CD8-positive, alpha-beta memory T cell (primary cell): ENCODE results near the gene PLA2R1. TPM values are rescaled to one million over a fixed set of nuclear protein-coding genes. Genes with fewer than 3 reads are reported as not detected.

Experiments used
- CTCF ChIA-PET: fragments of 350-600 bp; sonication (Branson Sonifier 250); formaldehyde crosslinking; loops from one replicate; lab custom pipeline; 2021; ENCODE audit warnings: antibody characterized with exemption; lab: Charles Lee
- POLR2A ChIA-PET: fragments of 350-600 bp; sonication (Branson Sonifier 250); formaldehyde crosslinking; loops from one replicate; lab custom pipeline; 2021; ENCODE audit warnings: antibody characterized with exemption; lab: Charles Lee
- DNase-seq, 5 donors: peaks; one replicate each; pipeline versions ENCODE4 v3.0.0 to v3.0.0-alpha.2; 2020 to 2022; ENCODE audit warnings: mixed read lengths in 1 of 5
- H3K27ac ChIP-seq: one replicate; pipeline ENCODE4 v1.7.0; 2013; ENCODE audit warnings: low read depth, mild to moderate bottlenecking, low read length, moderate library complexity
- H3K27me3 ChIP-seq: 2 replicates; pipeline ENCODE4 v1.7.0; 2013; ENCODE audit warnings: low read length, mild to moderate bottlenecking; ENCODE audit not compliant: insufficient read depth, poor library complexity, severe bottlenecking
- H3K36me3 ChIP-seq: 2 replicates; pipeline ENCODE4 v1.7.0; 2013; ENCODE audit warnings: mild to moderate bottlenecking, low read length, moderate library complexity; ENCODE audit not compliant: insufficient read depth
- H3K4me1 ChIP-seq: 2 replicates; pipeline ENCODE4 v1.7.0; 2013; ENCODE audit warnings: mild to moderate bottlenecking, low read length, moderate library complexity; ENCODE audit not compliant: insufficient read depth
- H3K4me3 ChIP-seq: 2 replicates; pipeline ENCODE4 v1.7.0; 2013; ENCODE audit warnings: mild to moderate bottlenecking, low read length
- H3K9me3 ChIP-seq: 2 replicates; pipeline ENCODE4 v1.7.0; 2013; ENCODE audit warnings: mild to moderate bottlenecking, low read length
- H3K27ac Mint-ChIP-seq, 8 donors: one replicate each; pipeline ENCODE4 v1.8.0; 2020 to 2021; ENCODE audit warnings: mixed read lengths in 8 of 8, mild to moderate bottlenecking in 6 of 8, inconsistent platforms in 3 of 8, moderate library complexity in 3 of 8
- H3K27me3 Mint-ChIP-seq, 2 donors: one replicate each; pipeline ENCODE4 v1.8.0; 2020 to 2021; ENCODE audit warnings: mixed read lengths in 2 of 2, mild to moderate bottlenecking in 1 of 2, moderate library complexity in 1 of 2
- H3K36me3 Mint-ChIP-seq, 3 donors: one replicate each; pipeline ENCODE4 v1.8.0; 2020 to 2021; ENCODE audit warnings: mixed read lengths in 3 of 3, inconsistent platforms in 1 of 3, mild to moderate bottlenecking in 1 of 3
- H3K4me1 Mint-ChIP-seq, 3 donors: one replicate each; pipeline ENCODE4 v1.8.0; 2020 to 2021; ENCODE audit warnings: mixed read lengths in 3 of 3, inconsistent platforms in 1 of 3, mild to moderate bottlenecking in 1 of 3
- H3K4me3 Mint-ChIP-seq, 7 donors: one replicate each; pipeline ENCODE4 v1.8.0; 2020 to 2021; ENCODE audit warnings: mixed read lengths in 7 of 7, mild to moderate bottlenecking in 6 of 7, moderate library complexity in 4 of 7, inconsistent platforms in 2 of 7
- H3K9me3 Mint-ChIP-seq, 5 donors: one replicate each; pipeline ENCODE4 v1.8.0; 2020 to 2022; ENCODE audit warnings: mixed read lengths in 5 of 5, mild to moderate bottlenecking in 3 of 5, moderate library complexity in 2 of 5, inconsistent platforms in 1 of 5
- polyA plus RNA-seq: library from polyadenylated mRNA; unstranded; fragments of 300-500 nt; fragmentation: Illumina TruSeq; gene quantifications from one replicate; pipeline ENCODE4 v1.2.3, GENCODE V29; 2021
- total RNA-seq, 2 experiments: library from RNA; stranded (reverse); gene quantifications; one replicate each; pipeline ENCODE4 v1.2.3, GENCODE V29; 2021

Gene PLA2R1
- total and polyA plus RNA-seq, 3 experiments from 2014 or later, result not detected

DNA sequence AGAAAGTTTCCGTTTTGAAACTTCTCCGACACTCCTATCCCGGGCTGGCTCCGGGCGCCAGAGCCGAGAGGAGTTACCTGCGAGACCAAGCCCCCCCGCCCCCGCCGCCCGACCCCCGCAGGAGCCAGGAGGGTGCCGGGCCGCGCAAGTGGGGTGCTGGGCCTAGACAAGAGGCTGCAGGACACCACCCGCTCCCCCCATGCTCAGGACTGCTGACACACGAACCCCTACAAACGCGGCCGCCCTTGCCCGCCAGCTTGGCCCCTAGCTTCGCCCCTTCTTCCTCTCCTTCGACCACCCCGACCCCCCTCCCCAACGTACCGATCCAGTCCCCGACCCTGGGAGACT is 497 bp downstream of the PLA2R1 start:
- no peak overlapping the region for H3K27ac ChIP-seq
- POLR2A ChIA-PET, result no interaction called here
- Mint-ChIP-seq H3K36me3 (peaks cover 0 to 1% (median 0%) of the 10 kb centered on the region in 3 donors), H3K9me3 (peaks cover 0 to 2% (median 0%) of the 10 kb centered on the region in 5 donors), H3K4me3 (peak overlapping the region in 2 of 7 donors; percentile 30 to 52), H3K27me3 (peaks cover 25 to 67% of the 10 kb centered on the region in 2 donors), H3K27ac (no peak overlapping the region), H3K4me1 (peaks cover 0 to 8% (median 3%) of the 10 kb centered on the region in 3 donors)
- H3K27me3 ChIP-seq, result peaks cover 20% of the 10 kb centered on the region
- H3K36me3 ChIP-seq, result no peaks in the 10 kb centered on the region
- H3K4me3 ChIP-seq, result no peak overlapping the region
- H3K9me3 ChIP-seq, result no peaks in the 10 kb centered on the region
- CTCF ChIA-PET, result no interaction called here
- no peaks in the 10 kb centered on the region for H3K4me1 ChIP-seq
- no peak for DNase-seq

DNA sequence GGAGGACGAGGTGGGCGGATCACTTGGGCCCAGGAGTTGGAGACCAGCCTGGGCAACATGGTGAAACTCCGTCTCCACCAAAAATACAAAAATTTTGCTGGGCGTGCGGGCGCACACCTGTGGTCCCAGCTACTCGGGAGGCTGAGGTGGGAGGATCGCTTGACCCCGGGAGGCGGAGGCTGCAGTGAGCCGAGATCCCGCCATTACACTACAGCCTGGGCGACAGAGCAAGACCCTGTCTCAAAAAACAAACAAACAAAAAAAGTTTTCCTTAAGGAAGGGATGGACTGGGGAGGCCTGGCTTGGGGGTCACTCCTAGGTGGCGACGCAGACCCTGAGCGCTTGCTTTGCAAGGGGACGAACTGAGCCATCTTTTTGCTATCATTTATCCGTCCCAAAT is 882 bp downstream of the PLA2R1 start:
- H3K4me1 ChIP-seq, result no peaks in the 10 kb centered on the region
- Mint-ChIP-seq H3K4me3 (no peak overlapping the region), H3K27ac (no peak overlapping the region), H3K27me3 (peaks cover 25 to 66% of the 10 kb centered on the region in 2 donors), H3K36me3 (peaks cover 0 to 1% (median 0%) of the 10 kb centered on the region in 3 donors), H3K4me1 (peaks cover 0 to 8% (median 3%) of the 10 kb centered on the region in 3 donors), H3K9me3 (peaks cover 0 to 2% (median 0%) of the 10 kb centered on the region in 5 donors)
- no peak for DNase-seq
- H3K27ac ChIP-seq, result no peak overlapping the region
- CTCF ChIA-PET, result no interaction called here
- POLR2A ChIA-PET, result no interaction called here
- H3K27me3 ChIP-seq, result peaks cover 20% of the 10 kb centered on the region
- H3K36me3 ChIP-seq, result no peaks in the 10 kb centered on the region
- no peak overlapping the region for H3K4me3 ChIP-seq
- H3K9me3 ChIP-seq, result no peaks in the 10 kb centered on the region

DNA sequence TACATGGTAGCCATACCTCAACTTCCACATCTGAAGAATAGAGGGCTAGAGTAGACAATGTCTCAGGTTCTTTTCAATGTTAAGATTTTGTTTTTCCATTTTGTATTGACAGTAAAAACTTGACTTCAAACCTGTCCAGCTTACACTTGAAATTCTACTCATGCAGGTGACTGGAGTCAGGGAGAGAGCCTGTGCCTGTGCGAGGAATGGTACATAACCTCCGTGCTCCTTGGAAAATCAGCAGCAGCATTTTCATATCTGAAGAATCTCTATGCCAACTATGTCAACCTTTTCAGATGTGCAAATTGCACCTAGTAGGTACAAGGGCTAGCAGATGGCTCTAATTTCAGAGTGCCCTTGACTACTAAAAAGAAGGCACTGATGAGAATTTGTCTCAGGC is 2.1 kb downstream of the PLA2R1 start:
- Histone ChIP-seq H3K4me1 (no peaks in the 10 kb centered on the region), H3K36me3 (no peaks in the 10 kb centered on the region), H3K4me3 (no peak overlapping the region), H3K27me3 (peaks cover 20% of the 10 kb centered on the region), H3K27ac (no peak overlapping the region), H3K9me3 (no peaks in the 10 kb centered on the region)
- CTCF ChIA-PET, result no interaction called here
- no peak for DNase-seq
- POLR2A ChIA-PET, result no interaction called here
- Mint-ChIP-seq H3K9me3 (peaks cover 0 to 4% (median 0%) of the 10 kb centered on the region in 5 donors), H3K27ac (no peak overlapping the region), H3K4me1 (peaks cover 0 to 8% (median 3%) of the 10 kb centered on the region in 3 donors), H3K4me3 (no peak overlapping the region), H3K36me3 (peaks cover 0 to 1% (median 0%) of the 10 kb centered on the region in 3 donors), H3K27me3 (peaks cover 25 to 60% of the 10 kb centered on the region in 2 donors)

DNA sequence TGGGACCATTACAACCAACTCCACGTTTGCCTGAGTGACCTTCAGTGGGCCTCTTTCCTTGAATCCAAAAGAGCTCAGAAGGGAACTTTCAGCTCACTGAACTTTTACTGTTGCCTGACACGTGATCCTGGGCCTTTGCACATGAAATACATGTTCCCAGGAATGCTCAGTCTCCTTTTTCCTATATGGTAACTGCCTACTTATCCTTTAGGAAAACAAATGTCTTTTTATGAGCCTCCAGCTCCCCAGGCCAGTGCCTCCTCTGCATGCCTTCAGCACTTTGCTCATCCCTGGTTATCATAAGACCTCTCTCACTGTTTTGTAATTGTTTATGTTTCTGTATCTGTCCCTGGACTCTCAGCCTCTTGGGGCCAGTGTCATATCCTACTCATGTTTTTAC is 5.1 kb downstream of the PLA2R1 start:
- no peak overlapping the region for H3K27ac Mint-ChIP-seq
- Histone ChIP-seq H3K27ac (no peak overlapping the region), H3K4me3 (no peak overlapping the region), H3K27me3 (peaks cover 14% of the 10 kb centered on the region), H3K4me1 (no peaks in the 10 kb centered on the region), H3K36me3 (no peaks in the 10 kb centered on the region), H3K9me3 (no peaks in the 10 kb centered on the region)
- no peak overlapping the region for H3K4me3 Mint-ChIP-seq
- no peaks in the 10 kb centered on the region for H3K4me1 Mint-ChIP-seq
- peaks cover 22 to 45% of the 10 kb centered on the region in 2 donors for H3K27me3 Mint-ChIP-seq
- POLR2A ChIA-PET, result no interaction called here
- CTCF ChIA-PET, result no interaction called here
- peaks cover 0 to 1% (median 0%) of the 10 kb centered on the region in 3 donors for H3K36me3 Mint-ChIP-seq
- no peak for DNase-seq
- peaks cover 0 to 4% (median 0%) of the 10 kb centered on the region in 5 donors for H3K9me3 Mint-ChIP-seq

DNA sequence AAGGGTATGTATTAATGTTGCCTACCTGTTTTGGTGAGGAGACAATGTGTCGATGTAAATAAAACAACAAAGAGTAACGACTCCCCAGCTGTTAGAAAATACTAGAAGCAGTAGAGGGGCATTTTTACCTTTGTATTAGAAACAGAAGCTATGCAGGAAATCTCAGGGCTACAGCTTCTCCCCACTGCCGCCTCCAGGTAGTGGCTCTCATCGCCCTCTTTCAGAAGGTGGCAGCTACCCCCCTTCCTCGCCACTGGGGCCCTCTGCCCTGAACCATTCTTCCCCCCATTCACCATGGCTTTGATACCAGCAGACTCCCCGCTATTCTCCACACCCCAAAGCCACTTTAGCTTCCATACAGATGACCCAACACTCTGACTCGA is 6.7 kb downstream of the PLA2R1 start:
- no peak overlapping the region for H3K27ac Mint-ChIP-seq
- no peaks in the 10 kb centered on the region for H3K4me1 Mint-ChIP-seq
- Histone ChIP-seq H3K27ac (no peak overlapping the region), H3K27me3 (peaks cover 10% of the 10 kb centered on the region), H3K4me1 (no peaks in the 10 kb centered on the region), H3K9me3 (no peaks in the 10 kb centered on the region), H3K36me3 (no peaks in the 10 kb centered on the region), H3K4me3 (no peak overlapping the region)
- DNase-seq, result no peak
- peaks cover 0 to 4% (median 0%) of the 10 kb centered on the region in 5 donors for H3K9me3 Mint-ChIP-seq
- ChIA-PET CTCF (no interaction called here), POLR2A (no interaction called here)
- peaks cover 14 to 49% of the 10 kb centered on the region in 2 donors for H3K27me3 Mint-ChIP-seq
- H3K36me3 Mint-ChIP-seq, result peaks cover 0 to 1% (median 0%) of the 10 kb centered on the region in 3 donors
- no peak overlapping the region for H3K4me3 Mint-ChIP-seq

DNA sequence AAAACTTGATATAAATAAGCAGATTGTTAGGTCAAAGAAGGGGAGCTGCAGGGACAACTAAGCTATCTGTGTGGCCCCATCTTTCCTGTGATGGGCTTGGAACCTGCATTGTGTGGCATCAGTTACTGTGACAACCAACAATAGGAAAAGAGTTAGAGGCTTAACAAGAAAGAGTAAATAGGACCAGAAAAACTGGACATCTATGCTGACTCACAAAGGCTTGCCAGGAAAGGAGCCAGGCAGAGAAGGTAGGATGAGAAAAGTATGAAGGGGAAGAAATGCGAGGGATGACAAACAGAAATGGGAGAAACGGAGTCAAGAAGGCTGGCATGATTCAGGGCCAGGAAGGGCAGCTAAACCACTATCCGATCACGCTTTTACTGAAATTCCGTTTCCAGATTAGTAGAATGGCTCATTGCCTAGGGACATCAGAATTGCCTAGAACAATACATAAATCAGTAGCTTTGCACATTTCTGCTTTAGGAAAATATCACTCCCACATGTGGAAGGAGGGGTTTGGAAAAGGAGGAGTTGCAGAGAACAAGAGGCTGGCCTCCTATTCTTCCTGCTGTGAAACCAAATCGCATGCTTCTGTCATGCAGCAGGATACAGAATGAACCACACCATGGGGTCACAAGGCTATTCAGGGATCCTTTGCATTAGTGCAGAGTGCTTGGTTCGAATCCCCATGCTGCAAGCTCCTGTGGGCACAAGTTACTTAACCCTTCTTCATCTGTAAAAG is 7.3 kb downstream of the PLA2R1 start:
- CTCF ChIA-PET, result no interaction called here

DNA sequence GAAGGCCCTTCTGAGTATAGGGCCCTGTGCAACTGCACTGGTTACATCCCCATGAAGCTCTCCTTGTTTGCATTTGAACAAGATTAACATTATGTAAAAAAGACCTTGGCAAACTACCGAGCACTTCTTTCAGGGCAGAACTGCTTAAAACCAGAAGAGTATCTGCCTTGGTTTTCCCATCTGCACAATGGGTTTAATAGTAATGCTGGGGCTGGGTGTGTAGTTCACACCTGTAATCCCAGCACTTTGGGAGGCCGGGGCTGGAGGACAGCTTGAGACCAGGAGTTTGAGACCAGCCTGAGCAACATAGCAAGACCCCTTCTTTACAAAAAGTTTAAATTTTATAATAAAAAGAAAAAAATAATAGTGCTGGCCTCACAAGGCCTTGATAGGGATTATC is 8.5 kb downstream of the PLA2R1 start:
- Mint-ChIP-seq H3K27me3 (peaks cover 7 to 31% of the 10 kb centered on the region in 2 donors), H3K27ac (no peak overlapping the region), H3K36me3 (no peaks in the 10 kb centered on the region), H3K4me3 (no peak overlapping the region), H3K9me3 (peaks cover 0 to 2% (median 0%) of the 10 kb centered on the region in 5 donors), H3K4me1 (no peaks in the 10 kb centered on the region)
- Histone ChIP-seq H3K4me3 (no peak overlapping the region), H3K36me3 (no peaks in the 10 kb centered on the region), H3K4me1 (no peaks in the 10 kb centered on the region), H3K9me3 (no peaks in the 10 kb centered on the region), H3K27ac (no peak overlapping the region), H3K27me3 (peaks cover 6% of the 10 kb centered on the region)
- POLR2A ChIA-PET, result no interaction called here
- CTCF ChIA-PET, result no interaction called here
- DNase-seq, result no peak

More for the DNA sequence above, 7.3 kb downstream of the PLA2R1 start:
- peaks cover 0 to 4% (median 0%) of the 10 kb centered on the region in 5 donors for H3K9me3 Mint-ChIP-seq
- no peak overlapping the region for H3K4me3 Mint-ChIP-seq
- peaks cover 0 to 1% (median 0%) of the 10 kb centered on the region in 3 donors for H3K36me3 Mint-ChIP-seq
- Histone ChIP-seq H3K4me3 (no peak overlapping the region), H3K27ac (no peak overlapping the region), H3K9me3 (no peaks in the 10 kb centered on the region), H3K36me3 (no peaks in the 10 kb centered on the region), H3K4me1 (no peaks in the 10 kb centered on the region), H3K27me3 (peaks cover 6% of the 10 kb centered on the region)
- H3K27ac Mint-ChIP-seq, result peak overlapping the region in 1 of 8 donors; percentile 43
- no peak for DNase-seq
- H3K4me1 Mint-ChIP-seq, result no peaks in the 10 kb centered on the region
- POLR2A ChIA-PET, result no interaction called here
- H3K27me3 Mint-ChIP-seq, result peaks cover 12 to 43% of the 10 kb centered on the region in 2 donors

DNA sequence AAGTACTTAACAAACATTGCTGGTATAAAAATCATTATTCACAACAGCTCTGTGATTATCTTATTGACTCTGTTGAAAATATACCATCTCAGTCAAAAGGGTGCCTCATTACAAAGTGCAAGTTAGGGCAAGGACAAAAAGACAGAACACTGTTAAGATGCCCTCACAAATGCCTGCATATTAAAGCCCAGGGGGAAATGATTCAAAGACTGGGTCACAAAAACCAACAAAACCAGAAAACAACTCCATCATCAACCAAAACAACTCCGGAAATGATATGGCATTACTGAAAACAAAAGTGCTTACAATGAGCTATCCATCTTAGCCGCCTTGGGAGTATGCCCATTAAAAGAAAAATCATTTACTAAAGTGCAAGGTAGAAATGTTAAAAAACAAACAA is 9.9 kb downstream of the PLA2R1 start:
- POLR2A ChIA-PET, result no interaction called here
- Mint-ChIP-seq H3K4me1 (no peaks in the 10 kb centered on the region), H3K36me3 (no peaks in the 10 kb centered on the region), H3K9me3 (peaks cover 0 to 2% (median 0%) of the 10 kb centered on the region in 5 donors), H3K4me3 (no peak overlapping the region), H3K27ac (no peak overlapping the region), H3K27me3 (peaks cover 0 to 22% of the 10 kb centered on the region in 2 donors)
- no peak for DNase-seq
- CTCF ChIA-PET, result no interaction called here
- H3K27ac ChIP-seq, result no peak overlapping the region
- H3K4me1 ChIP-seq, result no peaks in the 10 kb centered on the region
- H3K4me3 ChIP-seq, result no peak overlapping the region
- no peaks in the 10 kb centered on the region for H3K36me3 ChIP-seq
- no peaks in the 10 kb centered on the region for H3K9me3 ChIP-seq
- H3K27me3 ChIP-seq, result peaks cover under 1% of the 10 kb centered on the region
